Neural cell (in vitro differentiated cells): ENCODE results near the gene KIF13A.
"Not testable (repeated sequence)": the region's sequence is repeated elsewhere in the genome, so short reads cannot be mapped to it uniquely, and the experiment has no call there.

Experiments
- EP300 ChIP-seq: fragments of 450-650 bp; conservative IDR thresholded peaks from 2 replicates; pipeline ENCODE4 v1.6.1; 2014; ENCODE audit warnings: antibody characterized with exemption, mild to moderate bottlenecking, moderate library complexity; ENCODE audit not compliant: poor library complexity, severe bottlenecking
- MXI1 ChIP-seq: fragments of 450-650 bp; conservative IDR thresholded peaks from 2 replicates; pipeline ENCODE4 v1.6.1; 2014; ENCODE audit warnings: antibody characterized with exemption, mild to moderate bottlenecking; ENCODE audit not compliant: poor library complexity, severe bottlenecking
- POLR2AphosphoS5 ChIP-seq: IDR thresholded peaks from 2 replicates; pipeline ENCODE4 v1.6.1; 2012
- RAD21 ChIP-seq: fragments of 450-650 bp; conservative IDR thresholded peaks from 2 replicates; pipeline ENCODE4 v1.6.1; 2014; ENCODE audit warnings: antibody characterized with exemption, mild to moderate bottlenecking, moderate library complexity
- REST ChIP-seq: IDR thresholded peaks from 2 replicates; pipeline ENCODE4 v1.6.1; 2012; ENCODE audit warnings: borderline replicate concordance
- TF ChIP-seq, protein P1 (sequence below): fragments of 450-650 bp; IDR thresholded peaks from 2 replicates; pipeline ENCODE4 v1.5.1; 2014; ENCODE audit warnings: antibody characterized with exemption, mild to moderate bottlenecking, moderate library complexity; ENCODE audit not compliant: poor library complexity, severe bottlenecking

DNA sequence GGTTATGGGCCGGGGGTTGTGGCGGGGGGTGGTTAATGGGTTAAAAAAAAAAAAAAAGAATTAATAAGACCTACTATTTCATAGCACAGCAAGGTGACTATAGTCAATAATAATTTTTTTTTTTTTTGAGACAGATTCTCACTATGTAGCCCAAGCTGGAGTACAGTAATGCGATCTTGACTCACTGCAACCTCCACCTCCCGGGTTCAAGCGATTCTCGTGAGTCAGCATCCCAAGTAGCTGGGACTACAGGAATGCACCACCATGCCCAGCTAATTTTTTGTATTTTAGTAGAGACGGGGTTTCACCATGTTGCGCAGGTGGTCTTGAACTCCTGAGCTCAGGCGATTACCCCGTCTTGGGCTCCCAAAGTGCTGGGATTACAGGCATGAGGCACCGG is 75.8 kb downstream of the KIF13A start:
- TF ChIP-seq, protein P1, sequence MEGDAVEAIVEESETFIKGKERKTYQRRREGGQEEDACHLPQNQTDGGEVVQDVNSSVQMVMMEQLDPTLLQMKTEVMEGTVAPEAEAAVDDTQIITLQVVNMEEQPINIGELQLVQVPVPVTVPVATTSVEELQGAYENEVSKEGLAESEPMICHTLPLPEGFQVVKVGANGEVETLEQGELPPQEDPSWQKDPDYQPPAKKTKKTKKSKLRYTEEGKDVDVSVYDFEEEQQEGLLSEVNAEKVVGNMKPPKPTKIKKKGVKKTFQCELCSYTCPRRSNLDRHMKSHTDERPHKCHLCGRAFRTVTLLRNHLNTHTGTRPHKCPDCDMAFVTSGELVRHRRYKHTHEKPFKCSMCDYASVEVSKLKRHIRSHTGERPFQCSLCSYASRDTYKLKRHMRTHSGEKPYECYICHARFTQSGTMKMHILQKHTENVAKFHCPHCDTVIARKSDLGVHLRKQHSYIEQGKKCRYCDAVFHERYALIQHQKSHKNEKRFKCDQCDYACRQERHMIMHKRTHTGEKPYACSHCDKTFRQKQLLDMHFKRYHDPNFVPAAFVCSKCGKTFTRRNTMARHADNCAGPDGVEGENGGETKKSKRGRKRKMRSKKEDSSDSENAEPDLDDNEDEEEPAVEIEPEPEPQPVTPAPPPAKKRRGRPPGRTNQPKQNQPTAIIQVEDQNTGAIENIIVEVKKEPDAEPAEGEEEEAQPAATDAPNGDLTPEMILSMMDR, result not testable (repeated sequence)
- not testable (repeated sequence) for TF ChIP-seq POLR2AphosphoS5, REST, EP300, RAD21, MXI1
